ENCODE measurements around the gene TTC21A.
"Not testable (repeated sequence)": the region's sequence is repeated elsewhere in the genome, so short reads cannot be mapped to it uniquely, and the experiment has no call there.

Gene TTC21A

DNA sequence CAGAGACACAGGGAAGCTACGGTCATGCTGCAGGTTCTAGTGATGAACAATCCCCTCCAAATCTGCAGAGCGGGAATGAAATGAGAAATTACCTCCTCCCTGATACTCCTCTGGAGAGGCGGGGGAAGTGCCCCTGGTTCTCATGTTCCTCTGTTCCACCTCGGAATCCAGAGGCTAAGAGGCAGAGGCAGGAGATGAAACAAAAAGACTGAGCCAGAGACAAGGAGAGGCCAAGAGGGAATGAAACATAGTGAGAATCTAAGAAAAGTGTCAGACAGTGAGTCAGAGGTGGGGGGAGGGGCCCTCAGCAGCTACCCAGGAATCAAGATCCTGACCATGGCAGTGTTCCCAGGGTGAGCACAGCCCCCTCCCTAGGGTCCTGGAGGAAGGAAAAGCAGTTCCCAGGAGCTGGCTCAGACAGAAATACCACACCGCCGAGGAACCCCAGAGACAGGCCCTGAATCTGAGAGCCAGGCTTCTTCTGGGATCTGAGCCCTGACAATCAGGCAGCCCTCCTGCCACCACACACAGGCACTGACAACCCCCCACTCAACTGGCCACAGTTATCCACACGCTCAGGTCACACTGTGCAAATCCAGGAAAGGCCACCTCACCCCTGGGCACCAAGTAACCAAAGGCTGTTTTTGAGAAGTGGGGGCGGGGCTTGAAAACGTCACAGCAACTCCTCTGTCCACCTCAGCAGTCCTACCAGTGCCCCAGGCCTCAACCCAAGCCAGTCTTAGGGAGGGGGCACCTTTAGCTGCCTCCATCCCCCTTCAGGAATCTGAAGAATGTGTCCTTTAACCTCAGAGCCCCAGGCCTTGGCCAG is 43.5 kb downstream of the TTC21A start:
- no peak for DNase-seq (ENCODE audit: low read depth in 2 of 3, low spot score in 2 of 3)

DNA sequence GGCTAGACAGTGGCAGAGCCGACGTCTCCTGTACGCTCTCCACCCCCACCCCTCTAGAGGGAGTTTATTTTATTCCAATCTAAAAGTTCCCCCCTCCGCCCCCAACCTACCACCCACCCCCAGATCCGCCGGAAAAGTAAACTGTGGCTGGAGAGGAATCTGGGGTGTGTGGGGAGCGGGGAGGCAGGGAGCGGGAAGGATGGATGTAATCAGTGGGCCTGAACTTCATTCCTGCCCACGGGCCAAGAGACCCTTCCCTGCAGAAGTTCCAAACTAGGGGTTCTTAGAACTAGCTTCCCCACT is 46.4 kb downstream of the TTC21A start:
- DNase-seq (ENCODE audit: low read depth in 2 of 3, low spot score in 2 of 3), result no peak

GRCh38 chr3:39154280-39155021 is 47.0 kb downstream of the TTC21A start:
- no peak for DNase-seq (ENCODE audit: low read depth in 2 of 3, low spot score in 2 of 3)

DNA sequence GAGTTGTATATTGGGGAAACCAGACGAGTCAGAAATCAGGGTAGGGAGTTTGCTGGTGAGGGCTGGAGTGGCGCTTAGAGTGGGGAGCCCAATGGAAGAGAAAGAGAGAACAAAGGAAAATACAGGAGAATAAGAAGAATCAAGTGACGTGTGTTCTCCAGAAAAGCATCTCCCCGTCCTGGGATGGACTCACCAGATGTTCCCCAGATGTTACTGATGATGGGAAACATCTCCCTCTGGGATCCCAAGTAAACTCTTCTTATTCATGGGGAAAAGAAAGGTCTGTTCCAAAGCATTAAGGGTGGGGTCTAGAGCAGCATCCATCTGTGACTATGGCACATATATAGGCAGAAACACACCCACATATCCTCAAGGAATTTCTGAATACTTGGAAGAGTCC is 48.9 kb downstream of the TTC21A start:
- DNase-seq (ENCODE audit: low read depth in 2 of 3, low spot score in 2 of 3), result no peak

DNA sequence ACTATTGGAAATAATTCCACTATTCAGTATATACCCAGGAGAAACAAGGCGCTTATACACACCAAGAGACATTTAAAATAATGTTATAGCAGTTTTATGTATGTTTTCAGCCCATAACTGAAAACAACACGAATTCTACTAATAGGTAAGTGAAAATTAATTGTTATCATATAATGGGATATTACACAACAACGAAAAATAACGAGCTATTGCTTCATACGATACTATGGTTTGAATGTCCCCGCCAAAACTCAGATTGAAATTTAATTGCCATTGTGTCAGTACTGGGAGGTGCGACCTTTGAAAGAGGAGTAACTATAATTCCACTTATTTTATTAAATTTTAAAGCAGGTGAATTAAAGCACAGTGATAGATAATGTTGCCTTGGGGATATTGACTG is 49.9 kb downstream of the TTC21A start:
- DNase-seq (ENCODE audit: low read depth in 2 of 3, low spot score in 2 of 3), result no peak

- DNase-seq (ENCODE audit: low read depth in 2 of 3, low spot score in 2 of 3), result no peak
Measured at GRCh38 chr3:39158148-39158715, 50.8 kb downstream of the TTC21A start.

DNA sequence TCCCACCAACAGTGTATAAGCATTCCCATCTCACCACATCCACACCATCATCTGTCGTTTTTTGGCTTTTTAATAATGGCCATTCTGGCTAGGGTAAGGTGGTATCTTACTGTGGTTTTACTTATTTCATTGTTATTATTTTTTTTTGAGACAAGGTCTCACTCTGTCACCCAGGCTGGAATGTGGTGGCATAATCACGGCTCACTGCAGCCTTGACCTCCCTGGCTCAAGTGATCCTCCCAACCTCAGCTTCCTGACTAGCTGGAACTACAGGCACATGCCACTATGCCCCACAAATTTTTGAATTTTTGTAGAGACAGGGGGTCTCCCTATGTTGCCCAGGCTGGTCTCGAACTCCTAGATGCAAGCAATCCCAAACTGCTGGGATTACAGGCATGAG is 56.9 kb downstream of the TTC21A start:
- DNase-seq (ENCODE audit: low read depth in 2 of 3, low spot score in 2 of 3), result no peak

GRCh38 chr3:39165518-39165917 is 58.0 kb downstream of the TTC21A start:
- DNase-seq (ENCODE audit: low read depth in 2 of 3, low spot score in 2 of 3), result no peak

GRCh38 chr3:39166134-39166710 is 58.7 kb downstream of the TTC21A start:
- DNase-seq (ENCODE audit: low read depth in 2 of 3, low spot score in 2 of 3), result no peak

- DNase-seq (ENCODE audit: low read depth in 2 of 3, low spot score in 2 of 3), result no peak
Measured at GRCh38 chr3:39166932-39167532, 59.6 kb downstream of the TTC21A start.

- DNase-seq (ENCODE audit: low read depth in 2 of 3, low spot score in 2 of 3), result no peak
Measured at GRCh38 chr3:39168156-39168780, 60.8 kb downstream of the TTC21A start.

DNA sequence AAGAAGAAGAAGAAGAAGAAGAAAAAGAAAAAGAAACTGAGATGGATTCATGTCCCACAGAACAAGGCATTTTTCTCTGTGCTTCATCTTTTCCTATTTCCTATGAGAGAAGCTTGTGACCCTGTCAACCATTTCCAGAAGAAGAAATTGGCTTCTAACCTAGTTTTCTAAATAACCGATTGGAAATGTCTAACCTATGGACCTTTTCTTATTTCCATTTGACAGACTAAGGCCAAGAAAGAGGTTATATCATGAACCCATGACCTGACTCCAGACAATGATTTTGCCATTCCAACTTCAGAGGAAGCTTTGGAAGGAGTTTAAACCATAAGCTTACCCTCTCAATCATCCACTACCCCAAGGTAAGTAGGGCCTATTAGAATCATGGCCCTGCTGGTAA is 62.2 kb downstream of the TTC21A start:
- no peak for DNase-seq (ENCODE audit: low read depth in 2 of 3, low spot score in 2 of 3)

GRCh38 chr3:39170461-39170860 is 63.0 kb downstream of the TTC21A start:
- DNase-seq (ENCODE audit: low read depth in 2 of 3, low spot score in 2 of 3), result no peak

DNA sequence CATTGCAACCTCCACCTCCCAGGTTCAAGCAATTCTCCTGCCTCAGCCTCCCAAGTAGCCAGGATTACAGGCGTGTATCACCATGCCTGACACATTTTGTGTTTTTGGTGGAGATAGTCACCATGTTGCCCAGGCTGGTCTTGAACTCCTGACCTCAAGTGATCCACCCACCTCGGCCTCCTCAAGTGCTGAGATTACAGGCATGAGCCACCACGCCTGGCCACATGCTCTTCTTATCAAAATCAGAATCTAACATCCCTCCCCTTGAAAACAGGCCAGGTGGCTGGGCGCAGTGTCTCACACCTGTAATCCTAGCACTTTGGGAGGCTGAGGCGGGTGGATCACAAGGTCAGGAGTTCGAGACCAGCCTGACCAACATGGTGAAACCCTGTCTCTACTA is 63.4 kb downstream of the TTC21A start:
- DNase-seq (ENCODE audit: low read depth in 2 of 3, low spot score in 2 of 3), result not testable (repeated sequence)

- DNase-seq (ENCODE audit: low read depth in 2 of 3, low spot score in 2 of 3), result no peak
Measured at GRCh38 chr3:39171860-39172259, 64.4 kb downstream of the TTC21A start.

GRCh38 chr3:39173318-39174125 is 66.0 kb downstream of the TTC21A start:
- no peak for DNase-seq (ENCODE audit: low read depth in 2 of 3, low spot score in 2 of 3)

- no peak for DNase-seq (ENCODE audit: low read depth in 2 of 3, low spot score in 2 of 3)
Measured at GRCh38 chr3:39176025-39176714, 68.7 kb downstream of the TTC21A start.

- DNase-seq (ENCODE audit: low read depth in 2 of 3, low spot score in 2 of 3), result peak; percentile 40 to 69 (median 50)
Measured at GRCh38 chr3:39177708-39178332, 70.3 kb downstream of the TTC21A start.

GRCh38 chr3:39178553-39178952 is 71.1 kb downstream of the TTC21A start:
- DNase-seq (ENCODE audit: low read depth in 2 of 3, low spot score in 2 of 3), result no peak
